GM18508 (cell line): ENCODE results near the gene SPATA2.

ENCODE experiments used
- ATAC-seq: cut with Tn5 transposase; IDR thresholded peaks from one replicate; pipeline ENCODE4 v1.9.1; 2021; ENCODE audit warnings: moderate number of reproducible peaks; ENCODE audit not compliant: insufficient read depth, unreplicated experiment

Gene SPATA2

GRCh38 chr20:49887251-49888211 is 27.8 kb downstream of the SPATA2 start:
- no peak for ATAC-seq

- no peak for ATAC-seq
Measured at GRCh38 chr20:49886571-49887213, 28.6 kb downstream of the SPATA2 start.

- ATAC-seq, result no peak
Measured at GRCh38 chr20:49885558-49886332, 29.6 kb downstream of the SPATA2 start.

- ATAC-seq, result no peak
Measured at GRCh38 chr20:49883246-49883802, 32.0 kb downstream of the SPATA2 start.

- ATAC-seq, result no peak
Measured at GRCh38 chr20:49882171-49882970, 33.0 kb downstream of the SPATA2 start.

GRCh38 chr20:49880724-49881445 is 34.4 kb downstream of the SPATA2 start:
- no peak for ATAC-seq

GRCh38 chr20:49880177-49880576 is 35.2 kb downstream of the SPATA2 start:
- no peak for ATAC-seq

GRCh38 chr20:49878977-49879376 is 36.4 kb downstream of the SPATA2 start:
- no peak for ATAC-seq

GRCh38 chr20:49877386-49877921 is 37.9 kb downstream of the SPATA2 start:
- ATAC-seq, result no peak

GRCh38 chr20:49874696-49875095 is 40.6 kb downstream of the SPATA2 start:
- no peak for ATAC-seq

- ATAC-seq, result no peak
Measured at GRCh38 chr20:49872056-49872455, 43.3 kb downstream of the SPATA2 start.

GRCh38 chr20:49871391-49871948 is 43.9 kb downstream of the SPATA2 start:
- no peak for ATAC-seq

- ATAC-seq, result no peak
Measured at GRCh38 chr20:49870261-49870660, 45.1 kb downstream of the SPATA2 start.

- no peak for ATAC-seq
Measured at GRCh38 chr20:49868964-49869363, 46.4 kb downstream of the SPATA2 start.

GRCh38 chr20:49868538-49868937 is 46.8 kb downstream of the SPATA2 start:
- no peak for ATAC-seq

- ATAC-seq, result no peak
Measured at GRCh38 chr20:49867453-49868215, 47.7 kb downstream of the SPATA2 start.

- no peak for ATAC-seq
Measured at GRCh38 chr20:49866051-49866450, 49.3 kb downstream of the SPATA2 start.

- ATAC-seq, result no peak
Measured at GRCh38 chr20:49865559-49865958, 49.8 kb downstream of the SPATA2 start.
